GM12874 (cell line): Measurements from ENCODE around the gene CDC5L.

Source experiments
- CTCF ChIP-seq: IDR thresholded peaks from 2 replicates; pipeline ENCODE4 v1.5.1; 2011; ENCODE audit warnings: low read depth, mild to moderate bottlenecking, control low read depth, low read length, moderate library complexity; ENCODE audit not compliant: insufficient read depth

Gene CDC5L

GRCh38 chr6:44377484-44377883 lies 10.0 kb upstream of the CDC5L start:
- TF ChIP-seq CTCF = no peak

- TF ChIP-seq CTCF = no peak
These were observed 9.5 kb upstream of the CDC5L start for GRCh38 chr6:44377971-44378370.

- TF ChIP-seq CTCF = no peak
These were observed 5.8 kb upstream of the CDC5L start for GRCh38 chr6:44381739-44382138.

- no peak for TF ChIP-seq CTCF
These were observed 1.1 kb upstream of the CDC5L start for GRCh38 chr6:44386364-44386928.

GRCh38 chr6:44386929-44387345 lies 569 bp upstream of the CDC5L start:
- no peak for TF ChIP-seq CTCF

- no peak for TF ChIP-seq CTCF
These were observed 605 bp downstream of the CDC5L start for GRCh38 chr6:44388135-44388487.

- TF ChIP-seq CTCF = no peak
These were observed 1.4 kb downstream of the CDC5L start for GRCh38 chr6:44388887-44389286.
